BLaER1 treated with 17β-estradiol and CSF1 and Interleukin-3, amounts not matched to agents 10 nM and 100 nM (cell line): ENCODE data around the gene MT1HL1.
A peak's percentile ranks its signal among the peaks of the same experiment; 100 is the strongest.

ENCODE experiments used
- H3K27ac ChIP-seq, 11 experiments: shearing (Covaris generic); formaldehyde crosslinking; 2 replicates each; pipeline ENCODE4 v1.8.1; 2022
- H3K27me3 ChIP-seq, 11 experiments: shearing (Covaris generic); formaldehyde crosslinking; 2 replicates each; pipeline ENCODE4 v1.8.1; 2022
- H3K36me3 ChIP-seq, 11 experiments: shearing (Covaris generic); formaldehyde crosslinking; 2 replicates each; pipeline ENCODE4 v1.8.1; 2022
- H3K4me1 ChIP-seq, 10 experiments: shearing (Covaris generic); formaldehyde crosslinking; 2 replicates each; pipeline ENCODE4 v1.8.1; 2022
- H3K4me2 ChIP-seq, 11 experiments: shearing (Covaris generic); formaldehyde crosslinking; 2 replicates each; pipeline ENCODE4 v1.8.1; 2022
- H3K4me3 ChIP-seq, 10 experiments: shearing (Covaris generic); formaldehyde crosslinking; 2 replicates each; pipeline ENCODE4 v1.8.1; 2022
- H3K9ac ChIP-seq, 11 experiments: shearing (Covaris generic); formaldehyde crosslinking; 2 replicates each; pipeline ENCODE4 v1.8.1; 2022
- H3K9me3 ChIP-seq, 11 experiments: shearing (Covaris generic); formaldehyde crosslinking; replicated peaks in 1 of 11; 2 replicates each; pipeline ENCODE4 v1.8.1; 2022
- H4K20me1 ChIP-seq, 11 experiments: shearing (Covaris generic); formaldehyde crosslinking; 2 replicates each; pipeline ENCODE4 v1.8.1; 2022
- Cebpa-rat ChIP-seq, 11 experiments: shearing (Covaris generic); IDR thresholded peaks; 2 replicates each; pipeline ENCODE4 v1.8.1; 2022

The MT1HL1 gene

GRCh38 chr1:237041461-237041794 is 37.2 kb upstream of the MT1HL1 start:
- no peak overlapping the region for H3K4me3 ChIP-seq
- no peak overlapping the region for H3K27ac ChIP-seq
- no peaks in the 10 kb centered on the region for H3K4me1 ChIP-seq
- no peak overlapping the region for H3K9ac ChIP-seq
- TF ChIP-seq Cebpa-rat (IDR thresholded peaks at IDR 0.05), result peak in 3 of 11 experiments; percentile 58 to 68 (median 67); a peak in 6 of 22 replicates
- no peaks in the 10 kb centered on the region for H3K27me3 ChIP-seq
- no peak overlapping the region for H3K4me2 ChIP-seq
- H3K9me3 ChIP-seq, result peaks cover 14 to 25% (median 20%) of the 10 kb centered on the region in 11 experiments
- H3K36me3 ChIP-seq, result no peaks in the 10 kb centered on the region
- H4K20me1 ChIP-seq, result no peaks in the 10 kb centered on the region

GRCh38 chr1:237040823-237041222 is 36.6 kb upstream of the MT1HL1 start:
- Histone ChIP-seq H3K4me3 (no peak overlapping the region), H4K20me1 (no peaks in the 10 kb centered on the region), H3K27ac (no peak overlapping the region), H3K36me3 (no peaks in the 10 kb centered on the region), H3K9ac (no peak overlapping the region), H3K4me2 (no peak overlapping the region), H3K9me3 (peaks cover 14 to 28% (median 20%) of the 10 kb centered on the region in 11 experiments), H3K4me1 (no peaks in the 10 kb centered on the region), H3K27me3 (no peaks in the 10 kb centered on the region)
- TF ChIP-seq Cebpa-rat (IDR thresholded peaks at IDR 0.05), result no peak

- Histone ChIP-seq H3K36me3 (no peaks in the 10 kb centered on the region), H3K4me1 (no peaks in the 10 kb centered on the region), H3K27me3 (no peaks in the 10 kb centered on the region), H3K4me2 (no peak overlapping the region), H3K9me3 (peaks cover 12 to 30% (median 19%) of the 10 kb centered on the region in 11 experiments), H4K20me1 (no peaks in the 10 kb centered on the region), H3K9ac (no peak overlapping the region), H3K27ac (no peak overlapping the region), H3K4me3 (no peak overlapping the region)
- TF ChIP-seq Cebpa-rat (IDR thresholded peaks at IDR 0.05), result no peak
Measured at GRCh38 chr1:237038211-237038610, 34.0 kb upstream of the MT1HL1 start.

GRCh38 chr1:237035759-237036158 is 31.5 kb upstream of the MT1HL1 start:
- peaks cover 0 to 6% (median 0%) of the 10 kb centered on the region in 10 experiments; a peak in 4 of 20 replicates for H3K4me1 ChIP-seq
- TF ChIP-seq Cebpa-rat (IDR thresholded peaks at IDR 0.05), result no peak
- H3K9me3 ChIP-seq, result peaks cover 0 to 10% (median 0%) of the 10 kb centered on the region in 11 experiments; a peak in 7 of 22 replicates
- H4K20me1 ChIP-seq, result no peaks in the 10 kb centered on the region
- no peak overlapping the region for H3K27ac ChIP-seq
- no peak overlapping the region for H3K9ac ChIP-seq
- no peak overlapping the region for H3K4me2 ChIP-seq
- H3K27me3 ChIP-seq, result no peaks in the 10 kb centered on the region
- no peak overlapping the region for H3K4me3 ChIP-seq
- no peaks in the 10 kb centered on the region for H3K36me3 ChIP-seq

- no peaks in the 10 kb centered on the region for H3K36me3 ChIP-seq
Measured at GRCh38 chr1:237033804-237034203, 29.6 kb upstream of the MT1HL1 start.

GRCh38 chr1:237033061-237033460 is 28.8 kb upstream of the MT1HL1 start:
- Histone ChIP-seq H3K4me1 (peaks cover 0 to 6% (median 0%) of the 10 kb centered on the region in 10 experiments; a peak in 4 of 20 replicates), H3K9ac (no peak overlapping the region), H3K9me3 (peaks cover 0 to 10% (median 0%) of the 10 kb centered on the region in 11 experiments; a peak in 7 of 22 replicates), H3K4me2 (no peak overlapping the region), H4K20me1 (no peaks in the 10 kb centered on the region), H3K27ac (no peak overlapping the region), H3K4me3 (no peak overlapping the region), H3K36me3 (no peaks in the 10 kb centered on the region), H3K27me3 (no peaks in the 10 kb centered on the region)
- TF ChIP-seq Cebpa-rat (IDR thresholded peaks at IDR 0.05), result no peak

More at GRCh38 chr1:237033804-237034203, 29.6 kb upstream of the MT1HL1 start:
- no peak for TF ChIP-seq Cebpa-rat (IDR thresholded peaks at IDR 0.05)
- Histone ChIP-seq H3K9ac (no peak overlapping the region), H3K9me3 (peaks cover 0 to 10% (median 0%) of the 10 kb centered on the region in 11 experiments; a peak in 7 of 22 replicates), H4K20me1 (no peaks in the 10 kb centered on the region), H3K4me1 (peaks cover 0 to 6% (median 0%) of the 10 kb centered on the region in 10 experiments; a peak in 4 of 20 replicates), H3K27ac (no peak overlapping the region), H3K27me3 (no peaks in the 10 kb centered on the region), H3K4me3 (no peak overlapping the region), H3K4me2 (no peak overlapping the region)

GRCh38 chr1:237032029-237032428 is 27.8 kb upstream of the MT1HL1 start:
- peaks cover 0 to 10% (median 0%) of the 10 kb centered on the region in 11 experiments; a peak in 7 of 22 replicates for H3K9me3 ChIP-seq
- no peaks in the 10 kb centered on the region for H4K20me1 ChIP-seq
- H3K27ac ChIP-seq, result no peak overlapping the region
- peaks cover 0 to 6% (median 0%) of the 10 kb centered on the region in 10 experiments; a peak in 4 of 20 replicates for H3K4me1 ChIP-seq
- H3K36me3 ChIP-seq, result no peaks in the 10 kb centered on the region
- H3K27me3 ChIP-seq, result no peaks in the 10 kb centered on the region
- no peak overlapping the region for H3K9ac ChIP-seq
- H3K4me3 ChIP-seq, result no peak overlapping the region
- H3K4me2 ChIP-seq, result peak overlapping the region in 3 of 11 experiments; percentile 1 to 20 (median 16); a peak in 4 of 22 replicates
- no peak for TF ChIP-seq Cebpa-rat (IDR thresholded peaks at IDR 0.05)

- Histone ChIP-seq H3K4me1 (peaks cover 0 to 6% (median 0%) of the 10 kb centered on the region in 10 experiments; a peak in 4 of 20 replicates), H4K20me1 (no peaks in the 10 kb centered on the region), H3K9ac (no peak overlapping the region), H3K27ac (no peak overlapping the region), H3K36me3 (no peaks in the 10 kb centered on the region), H3K27me3 (no peaks in the 10 kb centered on the region), H3K4me3 (no peak overlapping the region), H3K4me2 (peak overlapping the region in 3 of 11 experiments; percentile 1 to 20 (median 16); a peak in 4 of 22 replicates), H3K9me3 (peaks cover 0 to 10% (median 0%) of the 10 kb centered on the region in 11 experiments; a peak in 7 of 22 replicates)
- TF ChIP-seq Cebpa-rat (IDR thresholded peaks at IDR 0.05), result no peak
Measured at GRCh38 chr1:237031480-237031879, 27.2 kb upstream of the MT1HL1 start.

GRCh38 chr1:237029850-237030535 is 25.8 kb upstream of the MT1HL1 start:
- TF ChIP-seq Cebpa-rat (IDR thresholded peaks at IDR 0.05), result no peak
- Histone ChIP-seq H3K4me1 (peaks cover 0 to 6% (median 0%) of the 10 kb centered on the region in 10 experiments; a peak in 4 of 20 replicates), H3K27ac (no peak overlapping the region), H3K36me3 (no peaks in the 10 kb centered on the region), H3K27me3 (no peaks in the 10 kb centered on the region), H3K9me3 (peaks cover 0 to 6% (median 4%) of the 10 kb centered on the region in 11 experiments; a peak in 9 of 22 replicates), H3K4me3 (no peak overlapping the region), H3K4me2 (no peak overlapping the region), H4K20me1 (no peaks in the 10 kb centered on the region), H3K9ac (no peak overlapping the region)
